ENCODE data around the gene HSPB6.

The HSPB6 gene

DNA sequence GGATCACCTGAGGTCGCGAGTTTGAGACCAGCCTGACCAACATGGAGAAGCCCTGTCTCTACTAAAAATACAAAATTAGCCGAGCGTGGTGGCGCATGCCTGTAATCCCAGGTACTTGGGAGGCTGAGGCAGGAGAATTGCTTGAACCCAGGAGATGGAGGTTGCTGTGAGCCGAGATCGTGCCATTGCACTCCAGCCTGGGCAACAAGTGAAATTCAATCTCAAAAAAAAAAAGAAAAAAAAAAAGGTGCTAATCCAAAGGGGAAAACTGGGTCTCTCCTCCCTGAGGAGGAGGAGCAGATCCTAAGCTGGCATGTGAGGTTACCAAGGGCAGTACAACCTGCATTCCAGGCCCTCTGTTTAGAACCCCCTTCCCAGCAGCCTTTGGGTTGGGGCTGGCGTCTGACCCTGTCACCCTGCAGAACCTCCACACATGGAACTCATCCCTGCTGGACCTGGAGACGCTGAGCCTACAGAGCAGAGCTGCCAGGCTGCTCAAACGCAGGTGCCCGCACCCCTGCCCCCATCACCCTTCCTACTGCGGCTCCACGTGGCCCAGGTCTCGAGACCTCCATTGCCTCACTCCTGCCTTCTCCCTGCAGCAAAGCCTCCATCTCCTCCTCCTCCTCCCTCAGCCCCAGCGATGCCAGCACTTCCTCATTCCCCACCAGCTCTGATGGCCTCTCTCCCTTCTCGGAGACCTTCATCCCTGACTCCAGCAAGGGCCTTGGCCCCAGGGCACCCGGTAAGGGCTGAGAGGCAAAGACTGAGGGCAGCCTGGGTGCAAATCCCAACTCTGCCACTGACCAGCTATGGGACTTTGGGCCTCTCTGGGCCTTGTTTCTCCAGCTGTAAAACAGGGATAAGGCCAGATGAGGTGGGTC lies 7.8 kb upstream of the HSPB6 start:
- no peak for DNase-seq

DNA sequence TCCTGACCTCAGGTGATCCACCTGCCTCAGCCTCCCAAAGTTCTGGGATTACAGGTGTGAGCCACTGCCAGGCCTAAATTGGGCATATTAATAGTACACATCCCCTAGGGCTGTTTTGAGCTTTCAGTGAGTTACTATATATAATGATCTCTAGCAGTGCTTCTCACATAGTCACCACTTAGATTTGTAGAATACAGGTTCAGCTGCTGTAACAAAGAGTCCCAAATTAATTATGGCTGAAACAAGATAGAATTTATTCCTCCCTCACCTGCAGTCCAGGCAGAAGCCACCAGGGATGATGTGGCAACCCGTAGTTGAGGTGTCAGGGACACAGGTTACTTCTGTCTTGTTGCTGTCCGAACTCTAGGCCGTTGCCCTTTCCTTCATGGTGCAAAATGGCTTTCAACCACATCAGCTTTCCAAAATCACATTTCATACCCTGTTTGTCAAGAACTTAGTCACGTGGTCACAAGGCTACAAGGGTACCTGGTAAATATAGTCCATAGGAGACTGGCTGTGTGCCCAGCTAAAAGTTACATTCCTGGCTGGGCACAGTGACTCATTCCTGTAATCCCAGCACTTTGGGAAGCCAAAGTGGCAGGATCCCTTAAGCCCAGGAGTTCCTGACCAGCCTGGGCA lies 4.0 kb upstream of the HSPB6 start:
- no peak for DNase-seq

DNA sequence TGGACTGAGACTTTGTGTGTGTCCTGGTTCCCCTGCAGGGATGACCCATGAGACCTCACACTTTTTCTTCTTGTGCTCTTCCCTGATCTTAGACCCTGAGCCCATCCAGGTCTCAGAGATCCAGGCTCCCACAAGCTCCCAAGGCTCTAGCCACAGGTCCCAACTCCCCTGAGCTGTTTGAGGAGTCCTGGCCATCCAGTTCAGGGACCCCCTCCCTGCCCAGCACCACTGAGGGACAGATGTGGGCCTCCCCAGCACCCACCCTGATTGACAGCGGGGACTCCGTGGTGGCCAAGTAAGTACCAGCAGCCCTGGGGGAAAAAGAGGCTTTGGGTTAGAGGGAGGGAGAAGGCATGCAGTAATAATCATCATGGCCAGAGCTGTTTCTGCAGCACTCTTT lies 2.9 kb upstream of the HSPB6 start:
- no peak for DNase-seq

DNA sequence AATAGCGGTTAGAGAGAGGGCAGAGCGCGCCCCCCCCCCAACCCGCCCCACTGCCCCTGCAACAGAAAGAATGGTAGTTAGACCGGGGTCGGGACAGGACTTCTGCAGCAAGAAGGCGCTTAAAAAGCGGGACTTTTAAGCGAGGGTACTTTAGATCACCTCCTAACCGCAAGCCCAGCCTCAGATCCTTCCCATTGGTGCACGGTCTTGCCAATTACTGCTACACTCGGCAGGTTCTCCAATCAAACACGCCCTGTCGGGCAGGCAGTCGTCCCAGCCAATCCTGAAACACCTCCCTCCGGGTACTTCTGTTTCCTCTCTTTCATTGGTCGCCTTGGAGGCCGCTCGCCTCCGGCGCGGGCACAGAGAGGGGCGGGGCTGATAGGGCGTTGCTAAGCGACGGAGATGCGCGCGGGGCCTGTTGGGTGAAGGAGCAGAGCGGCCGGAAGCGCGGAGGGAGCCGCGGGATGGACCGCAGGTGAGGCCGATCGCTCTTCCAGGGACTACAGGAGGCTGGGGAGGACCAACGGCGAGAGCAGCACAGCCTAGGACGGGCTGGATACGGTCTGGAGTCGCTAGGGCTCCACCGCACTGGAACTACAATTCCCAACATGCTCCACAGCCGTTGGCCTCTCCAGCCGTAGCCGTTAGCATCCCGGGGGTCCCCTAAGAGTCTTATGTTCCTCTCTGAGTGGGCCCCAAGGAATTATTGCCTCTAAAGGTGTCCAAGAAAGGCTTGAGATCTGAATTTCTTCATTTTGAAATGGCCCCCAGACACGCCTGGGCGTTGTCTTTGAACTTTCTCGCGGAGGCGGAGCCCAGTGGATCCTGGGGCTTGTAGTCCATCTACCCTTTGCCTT lies 1.1 kb upstream of the HSPB6 start, which contains the start of gene PROSER3:
TSS of gene PROSER3 (plus strand) at position 428 of the 860 bp plus-strand sequence. CDS start at position 468, 40 bp downstream.
- DNase-seq, result peak; percentile 98

DNA sequence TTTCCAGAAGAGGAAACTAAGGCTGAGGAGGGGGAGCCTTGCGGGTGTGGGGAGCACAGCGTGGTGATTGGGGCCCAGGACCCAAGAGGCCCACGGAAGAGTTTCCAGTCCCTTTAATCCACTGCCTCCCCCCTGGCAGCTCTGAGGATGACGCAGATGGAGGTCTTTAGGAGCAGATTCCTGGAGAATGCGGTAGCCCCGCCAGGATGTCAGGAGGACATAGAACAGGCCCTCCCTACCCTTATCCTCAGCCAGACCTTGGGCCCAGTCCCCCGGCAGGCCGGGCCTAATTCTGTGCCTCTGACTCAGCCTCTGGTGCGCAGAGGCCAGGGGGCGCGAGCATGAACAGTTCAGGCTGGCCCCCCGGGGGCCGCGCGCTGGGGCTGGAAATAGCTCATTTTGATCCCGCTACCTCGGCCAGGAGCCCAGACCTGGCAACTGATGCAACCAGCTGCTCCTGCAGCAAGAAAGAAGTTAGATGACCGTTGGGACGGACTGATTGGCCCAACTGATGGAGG lies 461 bp upstream of the HSPB6 start:
- peak; percentile 33 for DNase-seq

DNA sequence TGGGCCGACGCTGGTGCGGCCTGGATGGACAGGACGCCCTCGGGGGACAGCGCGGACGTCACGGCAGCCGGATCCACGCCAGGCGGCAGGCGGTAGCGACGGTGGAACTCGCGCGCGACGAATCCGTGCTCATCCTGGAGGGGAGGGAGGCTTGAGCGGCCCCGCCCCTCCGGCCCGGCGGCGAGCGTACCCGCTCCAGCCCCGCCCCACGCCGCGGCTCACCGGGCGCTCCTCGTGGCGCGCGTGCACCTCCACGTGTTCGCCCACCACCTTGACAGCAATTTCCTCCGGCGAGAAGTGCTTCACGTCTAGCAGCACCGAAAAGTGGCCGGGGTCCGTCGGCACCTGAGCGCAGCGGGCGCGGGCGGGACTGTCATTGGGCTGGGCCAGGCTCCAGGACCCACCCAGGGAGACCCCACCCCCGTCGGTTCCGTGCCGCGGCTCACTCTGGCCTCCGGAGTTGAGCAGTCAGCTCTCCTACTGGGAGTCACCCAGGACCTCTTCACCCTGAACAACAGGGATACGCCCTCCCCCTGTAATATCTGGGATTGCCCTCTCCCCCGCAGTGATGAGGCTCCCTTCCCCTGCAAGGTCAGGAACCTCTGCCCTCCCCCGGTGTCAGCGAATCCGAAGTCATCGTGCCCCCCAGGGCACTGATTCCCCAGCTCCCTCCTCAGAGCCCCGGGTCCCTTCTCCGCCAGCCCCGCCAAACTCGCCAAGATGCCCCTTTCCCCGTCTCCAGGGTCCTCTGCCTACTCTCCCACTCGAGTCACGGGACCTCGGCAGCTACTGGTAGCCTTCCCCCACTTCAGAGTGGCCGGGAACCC lies 1.1 kb downstream of the HSPB6 start:
- peak; percentile 48 for DNase-seq

DNA sequence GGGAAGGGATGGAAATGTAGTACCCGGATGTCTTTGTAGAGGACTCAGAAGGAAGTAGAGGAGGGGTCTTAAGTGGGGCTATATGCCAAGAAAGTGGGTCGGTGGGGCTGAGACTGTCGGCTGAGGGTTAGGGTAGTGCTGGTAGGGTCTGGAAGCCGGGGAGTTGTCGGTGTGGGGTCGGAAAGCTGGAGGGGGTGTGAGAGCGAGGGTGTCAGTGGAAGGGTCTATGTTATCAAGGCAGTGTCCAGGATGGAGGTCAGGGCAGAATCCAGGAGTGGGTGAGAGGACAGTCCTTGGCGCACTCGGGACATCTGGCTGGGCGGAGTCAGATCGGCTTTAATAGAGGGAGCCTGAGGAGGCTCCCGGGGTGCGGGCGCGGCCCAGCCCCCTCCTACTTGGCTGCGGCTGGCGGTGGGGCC lies 1.7 kb downstream of the HSPB6 start:
- DNase-seq, result no peak

DNA sequence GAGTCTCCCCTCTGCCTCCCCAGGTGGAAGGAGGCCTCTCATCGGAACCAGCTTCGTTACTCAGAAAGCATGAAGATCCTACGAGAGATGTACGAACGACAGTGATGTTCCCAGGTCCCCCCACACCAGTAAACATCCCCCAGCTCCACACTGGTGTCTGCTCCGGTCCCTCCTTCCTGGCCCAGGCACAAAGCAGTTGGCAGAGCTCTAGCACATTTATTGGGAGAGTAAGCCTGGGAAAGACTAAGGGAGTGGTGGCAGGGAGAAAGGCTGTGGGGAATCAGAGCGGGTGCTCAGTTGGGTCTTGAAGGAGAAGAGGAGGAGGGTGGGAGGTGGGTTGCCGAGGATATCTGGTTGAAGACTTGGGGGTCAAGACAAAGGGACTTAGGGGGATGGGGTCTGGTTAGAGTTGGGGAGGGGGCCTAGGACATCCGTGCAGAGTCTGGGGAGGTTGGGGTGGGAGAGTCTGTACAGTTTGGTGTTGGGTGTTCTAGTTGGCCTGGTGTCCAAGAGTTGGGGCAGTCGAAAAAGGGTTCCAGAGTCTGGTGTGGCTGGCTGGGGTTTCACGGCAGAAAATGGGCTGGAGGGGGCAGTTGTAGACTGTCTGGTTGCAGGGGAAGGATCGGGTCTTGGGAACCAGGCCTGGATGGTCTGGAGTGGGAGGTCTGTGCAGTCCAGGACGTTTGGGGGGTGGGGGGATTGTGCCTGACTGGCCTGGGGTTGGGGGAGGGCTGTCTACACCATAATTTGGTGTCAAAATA lies 2.3 kb downstream of the HSPB6 start:
- DNase-seq, result no peak

DNA sequence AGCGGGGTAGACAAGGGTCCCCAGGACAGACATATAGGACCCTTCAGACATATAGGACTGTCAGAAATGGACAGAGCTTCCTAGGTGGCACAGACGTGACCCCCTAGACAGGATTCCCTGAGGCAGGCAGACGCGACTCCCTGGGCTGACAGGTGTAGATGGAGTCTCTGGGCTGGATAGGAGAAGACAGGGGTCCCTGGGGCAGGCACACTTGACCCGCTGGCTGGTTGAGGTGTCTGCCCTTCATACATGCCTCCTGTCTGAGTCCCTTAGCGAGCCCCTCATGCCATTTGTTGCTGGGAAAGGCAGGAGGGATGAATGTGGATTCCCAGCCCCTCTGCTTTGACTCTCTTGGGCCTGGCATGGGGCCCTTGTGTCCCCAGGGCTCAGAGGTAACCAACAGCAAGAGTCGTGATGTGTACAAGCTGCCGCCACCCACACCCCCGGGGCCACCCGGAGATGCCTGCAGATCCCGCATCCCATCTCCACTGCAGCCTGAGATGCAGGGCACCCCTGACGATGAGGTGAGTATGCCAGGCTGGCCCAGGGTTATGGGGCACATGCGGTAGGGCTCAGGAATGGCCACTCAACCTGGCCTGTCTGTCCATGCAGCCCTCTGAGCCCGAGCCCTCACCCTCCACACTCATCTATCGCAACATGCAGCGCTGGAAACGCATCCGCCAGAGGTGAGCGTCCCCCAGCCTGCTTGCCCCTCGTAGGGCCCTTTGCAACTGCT lies 3.0 kb downstream of the HSPB6 start:
- no peak for DNase-seq

DNA sequence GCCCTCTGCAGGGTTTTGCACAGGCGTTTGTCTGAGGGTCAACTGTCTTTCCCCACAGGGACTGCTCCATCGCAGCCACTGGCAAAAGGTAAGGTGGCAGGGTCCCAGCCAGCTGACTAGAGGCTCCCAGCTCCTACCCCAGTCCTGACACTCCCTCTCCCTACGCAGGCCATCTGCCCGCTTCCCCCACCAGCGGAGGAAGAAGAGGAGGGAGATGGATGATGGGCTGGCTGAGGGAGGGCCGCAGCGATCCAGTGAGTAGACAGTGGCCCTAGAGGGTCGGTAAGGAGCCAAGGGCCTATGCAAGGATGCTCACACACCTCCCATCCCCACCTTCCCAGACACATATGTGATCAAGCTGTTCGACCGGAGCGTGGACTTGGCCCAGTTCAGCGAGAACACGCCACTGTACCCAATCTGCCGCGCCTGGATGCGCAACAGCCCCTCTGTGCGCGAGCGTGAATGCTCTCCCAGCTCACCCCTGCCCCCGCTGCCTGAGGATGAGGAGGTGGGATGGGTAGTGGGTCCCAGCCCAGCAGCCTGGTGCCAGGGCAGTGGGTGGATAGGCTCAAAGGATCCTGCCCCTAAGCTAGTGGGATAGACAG lies 4.0 kb downstream of the HSPB6 start:
- DNase-seq, result no peak

DNA sequence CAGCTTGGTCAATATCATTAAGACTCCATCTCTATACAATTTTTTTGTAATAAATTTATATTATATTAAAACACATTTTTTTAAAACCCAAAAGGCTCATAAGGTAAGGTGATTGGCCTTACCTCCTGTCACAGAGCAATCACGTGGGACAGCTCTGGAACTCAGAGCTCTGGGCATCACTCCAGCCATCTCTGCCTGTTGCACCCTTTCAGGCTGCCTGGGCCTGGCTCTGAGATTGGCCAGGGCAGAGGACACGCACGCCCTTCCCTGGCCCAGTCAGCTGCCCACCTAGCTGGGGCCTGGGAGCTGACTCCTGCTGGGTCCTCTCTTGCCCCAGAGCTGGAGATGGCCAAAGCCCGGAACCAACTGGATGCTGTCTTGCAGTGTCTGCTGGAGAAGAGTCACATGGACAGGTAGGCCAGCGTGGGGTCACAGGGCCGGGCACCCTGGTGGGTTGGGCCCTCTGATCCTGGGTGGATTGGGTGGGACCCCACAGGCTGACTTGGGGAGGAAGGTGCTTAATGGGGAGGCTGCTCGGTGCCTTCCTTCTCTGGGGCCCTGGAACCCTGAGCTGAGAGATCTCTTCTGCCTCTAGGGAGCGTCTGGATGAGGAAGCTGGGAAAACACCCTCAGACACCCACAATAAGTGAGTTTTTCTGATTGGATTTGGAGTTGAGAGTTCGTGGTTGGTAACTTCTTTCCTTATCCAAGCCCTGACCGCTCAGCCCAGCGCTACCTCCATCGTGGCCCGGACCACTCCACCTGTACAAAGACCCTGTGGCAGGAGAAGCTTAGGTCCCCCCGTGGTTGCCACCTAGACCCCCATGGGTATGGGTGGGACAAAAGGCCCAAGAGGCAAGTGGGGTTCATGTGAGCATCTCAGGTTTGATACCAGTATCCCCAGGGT lies 4.7 kb downstream of the HSPB6 start:
- no peak for DNase-seq

DNA sequence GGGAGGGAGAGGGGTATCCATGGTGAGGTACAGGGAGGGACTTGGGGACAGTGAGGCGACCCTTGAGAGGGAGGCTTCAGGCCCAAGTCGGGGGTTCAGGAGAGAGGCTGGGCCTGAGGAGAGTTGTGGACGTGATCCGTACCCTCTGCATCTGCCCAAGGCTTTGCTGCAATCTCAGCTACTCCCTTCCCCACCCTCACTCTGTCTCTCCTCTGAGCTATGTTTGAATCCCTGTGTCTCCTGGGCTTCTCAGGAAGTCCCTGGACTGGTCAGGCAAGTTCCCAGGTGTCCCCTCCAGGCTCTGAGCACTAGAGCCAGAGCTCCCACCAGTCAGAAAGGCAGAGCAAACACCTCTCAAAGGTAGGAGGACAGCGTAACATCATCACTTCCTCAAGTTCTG lies 6.7 kb downstream of the HSPB6 start:
- no peak for DNase-seq

DNA sequence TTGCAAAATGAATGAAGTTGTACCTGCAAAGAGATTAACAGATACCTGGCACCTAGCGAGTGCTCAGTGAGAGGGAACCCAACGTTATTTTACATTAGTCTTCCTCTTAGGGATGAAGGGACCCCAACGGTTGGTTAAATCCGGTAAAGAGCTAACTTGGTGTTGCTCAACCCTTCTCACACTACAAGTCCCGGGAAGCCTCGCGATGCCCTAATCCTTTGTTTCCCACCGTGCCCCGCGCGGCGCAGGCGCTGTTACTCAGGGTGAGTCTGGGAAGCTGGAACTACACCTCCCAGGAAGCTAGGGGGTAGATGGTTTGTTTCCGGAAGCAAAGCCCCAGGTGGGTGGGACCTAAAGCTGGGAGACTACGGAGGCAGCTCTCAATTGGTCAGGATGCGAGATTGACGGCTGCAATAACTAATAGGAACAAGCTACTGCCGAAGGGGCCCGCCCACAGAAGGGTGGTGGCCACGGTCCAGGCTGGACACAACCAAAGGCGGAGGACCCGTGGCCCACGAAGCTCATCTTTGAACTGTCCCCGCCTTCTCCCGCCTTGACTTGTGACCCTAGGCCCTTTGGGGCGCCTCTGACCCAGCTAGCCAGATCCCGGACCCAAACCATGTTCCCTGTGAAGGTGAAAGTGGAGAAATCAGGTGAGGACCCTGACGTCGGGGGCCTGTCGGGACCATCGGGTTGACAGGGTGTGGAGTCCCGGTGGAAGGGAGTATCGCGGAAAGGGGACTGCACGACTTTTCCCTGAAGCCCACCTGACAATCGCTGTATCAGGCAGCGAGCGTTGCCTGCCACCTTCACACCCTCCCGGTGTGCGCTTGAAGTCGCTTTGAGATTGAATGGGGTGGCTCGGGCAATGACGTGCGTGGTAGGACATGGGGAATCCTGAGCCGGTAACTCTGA lies 8.5 kb downstream of the HSPB6 start, which contains the start of gene LIN37:
TSS of gene LIN37 (plus strand) at position 471 of the 915 bp plus-strand sequence. CDS start at position 620, 149 bp downstream.
- peak; percentile 99 for DNase-seq

DNA sequence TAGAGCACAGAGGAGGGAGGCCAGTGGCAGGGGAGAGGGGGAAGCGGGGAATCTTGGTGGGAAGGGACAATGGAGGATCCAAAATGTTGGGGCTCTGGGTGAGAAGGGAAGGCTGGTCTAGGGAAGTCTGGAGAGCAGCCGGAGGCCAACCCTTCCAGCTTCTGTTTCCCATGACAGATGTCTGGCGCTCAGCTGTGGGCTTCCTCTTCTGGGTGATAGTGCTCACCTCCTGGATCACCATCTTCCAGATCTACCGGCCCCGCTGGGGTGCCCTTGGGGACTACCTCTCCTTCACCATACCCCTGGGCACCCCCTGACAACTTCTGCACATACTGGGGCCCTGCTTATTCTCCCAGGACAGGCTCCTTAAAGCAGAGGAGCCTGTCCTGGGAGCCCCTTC lies 10.3 kb downstream of the HSPB6 start:
- DNase-seq, result no peak

DNA sequence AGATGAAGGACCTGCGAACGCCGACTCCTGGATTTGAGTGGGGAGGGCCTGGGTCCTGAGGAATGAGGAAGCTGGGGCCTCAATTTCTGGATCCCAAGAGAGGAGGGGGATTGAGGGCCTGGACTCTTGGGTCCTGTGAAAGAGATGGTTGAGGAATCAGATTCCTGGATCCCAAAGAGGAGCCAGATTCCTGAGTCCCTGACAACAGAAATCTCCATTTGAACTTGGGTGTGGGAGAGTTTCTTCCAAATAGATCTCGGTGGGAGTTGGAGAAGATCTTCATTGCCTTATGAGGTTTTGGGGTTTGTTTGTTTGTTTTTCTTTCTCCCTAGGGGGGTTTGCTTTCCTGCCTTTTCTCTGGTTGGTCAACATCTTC lies 10.8 kb downstream of the HSPB6 start:
- no peak for DNase-seq

DNA sequence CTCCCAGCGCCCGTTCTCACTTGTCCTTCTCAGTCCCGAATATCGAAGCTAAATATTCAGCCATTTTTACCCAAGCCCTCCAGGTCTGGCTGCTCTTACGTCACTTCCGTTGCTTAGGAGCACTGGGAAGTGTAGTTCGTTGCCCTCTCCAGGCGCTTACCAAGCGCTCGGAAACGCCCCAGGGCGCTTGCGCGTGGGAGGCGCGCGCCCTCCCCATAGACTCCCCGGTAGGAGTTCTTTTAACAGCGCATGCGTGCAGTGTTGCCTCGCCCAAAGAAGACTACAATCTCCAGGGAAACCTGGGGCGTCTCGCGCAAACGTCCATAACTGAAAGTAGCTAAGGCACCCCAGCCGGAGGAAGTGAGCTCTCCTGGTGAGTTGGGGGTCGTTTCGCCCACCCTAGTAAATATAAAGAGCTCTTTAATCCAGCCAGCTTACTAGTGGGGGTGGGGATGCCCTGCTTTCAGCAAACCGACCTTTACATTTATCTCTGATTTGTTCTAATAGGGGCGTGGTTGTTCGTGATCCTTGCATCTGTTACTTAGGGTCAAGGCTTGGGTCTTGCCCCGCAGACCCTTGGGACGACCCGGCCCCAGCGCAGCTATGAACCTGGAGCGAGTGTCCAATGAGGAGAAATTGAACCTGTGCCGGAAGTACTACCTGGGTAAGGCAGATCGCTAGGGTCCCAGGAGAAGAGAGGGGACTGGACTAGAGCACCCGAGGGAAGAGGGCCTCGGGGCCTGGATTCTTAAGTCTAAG lies 11.3 kb downstream of the HSPB6 start, which contains the start of the genes PSENEN and U2AF1L4:
TSS of gene PSENEN (plus strand) at position 324 of the 759 bp plus-strand sequence. CDS start at position 604, 280 bp downstream.
TSS of gene U2AF1L4 (minus strand) at position 91 of the 759 bp plus-strand sequence. CDS start at position 64, 27 bp downstream.
- peak; percentile 93 for DNase-seq

All from stimulated activated naive CD4-positive, alpha-beta T cell treated with Interleukin-2 at 50 U/mL for 16 hours (primary cell).